Body of pancreas (tissue), 4 donors: ENCODE measurements around the gene SH3RF2.

Source experiments
- CTCF ChIP-seq, 7 experiments: fragments of 450-650 bp in 4 of 7; fragments of 200-600 bp in 3 of 7; sonication (generic) in 3 of 7; IDR thresholded peaks; one replicate each; pipeline ENCODE4 v1.5.1; 2016 to 2019; ENCODE audit warnings: antibody characterized with exemption in 7 of 7
- POLR2A ChIP-seq, 3 donors: fragments of 450-650 bp; IDR thresholded peaks; one replicate each; pipeline ENCODE4 v1.6.1; 2016; ENCODE audit warnings: antibody characterized with exemption in 3 of 3, mild to moderate bottlenecking in 2 of 3

GRCh38 chr5:146007989-146008388, 71.6 kb downstream of the SH3RF2 start:
- no peak for TF ChIP-seq CTCF (IDR thresholded peaks at IDR 0.05)
- no peak for TF ChIP-seq POLR2A (IDR thresholded peaks at IDR 0.05)
